ENCODE data around the gene BICRA.

The BICRA gene

GRCh38 chr19:47601180-47601904 is 7.6 kb upstream of the BICRA start:
- DNase-seq: no peak

GRCh38 chr19:47603706-47604565 is 5.0 kb upstream of the BICRA start:
- no peak for DNase-seq

DNA sequence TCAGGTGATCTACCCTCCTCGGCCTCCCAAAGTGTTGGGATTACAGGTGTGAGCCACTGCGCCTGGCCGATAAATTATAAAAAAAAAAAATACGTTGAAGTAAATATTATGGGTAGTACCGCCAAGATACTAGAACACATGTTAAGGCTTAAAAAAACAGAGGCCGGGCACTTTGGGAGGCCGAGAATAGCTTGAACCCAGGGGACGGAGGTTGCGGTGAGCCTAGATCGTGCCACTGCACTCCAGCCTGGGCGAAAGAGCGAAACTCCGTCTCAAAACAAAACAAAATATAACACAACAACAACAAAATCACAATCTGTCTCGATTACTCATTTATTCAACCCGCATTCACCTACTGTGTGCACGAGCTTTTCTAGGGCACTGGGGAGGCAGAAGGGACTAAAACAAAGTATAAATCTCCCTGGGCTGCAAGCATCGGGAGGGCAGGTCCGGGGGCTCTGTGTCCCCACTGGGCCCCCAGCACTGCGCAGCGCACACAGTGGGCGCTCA is 1.3 kb upstream of the BICRA start:
- no peak for DNase-seq

- DNase-seq: peak; percentile 97
These were observed 638 bp upstream of the BICRA start for GRCh38 chr19:47608074-47608918.

GRCh38 chr19:47609906-47610894 is 1.3 kb downstream of the BICRA start:
- DNase-seq: peak; percentile 29

DNA sequence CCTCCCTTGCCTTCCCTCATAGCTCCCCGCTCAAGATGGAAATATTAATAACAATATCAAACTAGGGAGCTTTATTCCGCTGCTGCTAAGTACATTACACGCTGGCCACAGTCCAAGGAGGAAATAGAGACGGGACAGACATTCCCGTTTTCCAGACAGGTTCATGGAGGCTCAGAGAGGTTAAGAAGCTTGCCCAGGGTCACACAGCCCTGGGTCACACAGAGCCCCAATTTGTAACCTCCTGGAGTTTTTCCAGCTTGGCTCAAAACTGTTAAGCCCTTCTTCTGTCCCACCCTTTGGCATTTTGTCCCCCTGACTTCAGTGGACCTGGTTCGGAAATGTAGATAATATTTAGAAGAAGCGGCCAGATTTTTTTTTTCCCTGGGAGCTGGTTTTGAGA is 2.0 kb downstream of the BICRA start:
- DNase-seq: no peak

DNA sequence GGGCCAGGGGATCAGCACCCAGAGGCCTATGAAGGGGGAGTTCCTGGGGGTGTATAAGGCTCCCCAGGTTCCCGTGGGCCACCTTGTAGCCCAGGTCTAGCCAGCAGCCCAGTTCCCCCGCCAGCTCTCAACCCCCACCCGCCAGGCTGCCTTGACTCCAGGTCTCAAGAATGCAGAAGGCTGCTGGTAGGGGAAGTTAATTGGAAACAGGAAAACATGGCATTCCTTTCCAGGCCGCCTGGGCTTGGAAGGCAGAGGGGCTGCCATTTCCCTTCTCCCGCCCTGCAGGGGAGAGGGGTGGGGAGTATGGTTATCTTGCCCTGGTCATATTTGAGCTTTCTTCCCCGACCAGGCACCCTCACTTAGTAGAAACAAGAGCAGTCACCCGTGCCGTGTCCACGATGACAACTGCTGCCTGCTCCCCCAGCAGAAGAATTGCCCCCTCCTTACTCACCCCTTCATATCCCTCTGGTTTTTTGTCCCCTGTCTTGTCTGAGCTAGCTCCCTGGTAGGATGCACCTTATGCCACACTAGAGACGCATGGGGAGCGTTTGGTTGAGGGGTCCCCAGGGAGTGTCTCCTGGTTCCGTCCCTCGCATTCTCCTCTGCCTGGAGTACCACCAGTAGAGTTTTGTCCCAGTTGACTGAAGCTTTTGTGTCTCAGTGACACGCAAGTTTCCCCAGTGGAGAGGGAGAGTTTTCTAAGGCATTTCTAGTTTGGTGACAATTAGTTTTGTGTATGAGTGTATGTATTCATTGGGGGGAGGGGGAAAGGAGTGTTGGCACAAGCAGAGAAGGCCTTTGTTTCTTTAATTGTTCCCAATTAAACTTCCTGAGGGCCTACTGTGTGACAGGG is 4.5 kb downstream of the BICRA start:
- DNase-seq: peak; percentile 27

GRCh38 chr19:47614021-47614295 is 5.0 kb downstream of the BICRA start:
- no peak for DNase-seq

DNA sequence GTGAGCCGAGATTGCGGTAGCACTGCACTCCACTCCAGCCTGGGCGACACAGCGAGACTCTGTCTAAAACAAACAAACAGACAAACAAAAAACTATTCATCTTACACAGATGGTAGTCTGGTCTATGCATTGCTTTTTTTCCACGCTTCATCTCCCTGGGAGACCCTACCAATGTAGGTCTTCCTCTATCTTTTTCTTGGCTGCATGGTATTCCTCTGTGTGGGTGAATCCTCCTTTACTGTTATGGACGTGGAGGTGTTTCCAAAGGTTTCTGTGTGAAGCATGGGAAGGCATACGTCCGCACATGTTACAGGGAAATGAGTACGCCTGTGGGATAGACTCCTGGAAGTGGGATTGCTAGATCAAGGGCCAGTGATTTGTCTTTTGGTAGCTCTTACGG is 5.6 kb downstream of the BICRA start:
- DNase-seq: no peak

DNA sequence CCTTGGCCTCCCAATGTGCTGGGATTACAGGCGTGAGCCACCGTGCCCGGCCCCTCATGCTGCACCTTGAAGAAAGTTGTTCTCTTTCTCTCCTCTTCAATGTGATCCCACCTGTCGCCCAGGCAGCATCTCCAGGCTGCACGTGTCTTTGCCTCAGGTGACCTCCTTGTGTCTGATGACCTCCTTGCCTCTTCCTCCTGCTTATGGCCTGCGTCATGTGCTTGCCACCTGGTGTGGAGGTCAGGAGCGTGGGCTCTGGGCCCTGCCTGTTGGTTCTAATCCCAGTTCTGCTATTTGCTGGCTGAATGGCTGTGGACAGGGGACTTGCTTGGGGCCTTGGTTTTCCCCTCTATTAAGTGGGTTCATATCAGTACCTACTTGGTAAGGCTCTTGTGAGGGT is 6.3 kb downstream of the BICRA start:
- DNase-seq: no peak

- peak; percentile 85 for DNase-seq
These were observed 6.8 kb downstream of the BICRA start for GRCh38 chr19:47615714-47616113.

- peak; percentile 28 for DNase-seq
These were observed 9.8 kb downstream of the BICRA start for GRCh38 chr19:47618771-47619170.

DNA sequence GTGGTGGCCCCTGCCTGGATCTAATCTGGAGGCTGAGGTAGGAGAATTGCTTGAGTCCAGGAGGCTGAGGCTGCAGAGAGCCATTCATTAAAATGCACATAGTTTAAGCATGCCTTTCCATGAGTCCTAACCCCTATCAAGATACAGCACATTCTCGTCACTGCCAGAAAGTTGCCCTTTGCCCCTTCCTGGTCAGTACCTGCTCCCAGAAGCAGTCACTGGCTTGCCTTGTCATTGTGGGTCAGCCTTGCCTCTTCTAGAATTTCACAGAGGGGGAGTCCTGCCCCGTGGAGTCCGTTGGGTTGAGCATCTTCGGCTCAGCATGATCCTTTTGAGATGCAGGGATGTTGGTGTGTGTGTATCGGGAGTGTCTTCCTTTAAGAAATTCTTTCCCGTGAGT is 10.8 kb downstream of the BICRA start:
- DNase-seq: no peak

- no peak for DNase-seq
These were observed 14.4 kb downstream of the BICRA start for GRCh38 chr19:47623151-47623920.

DNA sequence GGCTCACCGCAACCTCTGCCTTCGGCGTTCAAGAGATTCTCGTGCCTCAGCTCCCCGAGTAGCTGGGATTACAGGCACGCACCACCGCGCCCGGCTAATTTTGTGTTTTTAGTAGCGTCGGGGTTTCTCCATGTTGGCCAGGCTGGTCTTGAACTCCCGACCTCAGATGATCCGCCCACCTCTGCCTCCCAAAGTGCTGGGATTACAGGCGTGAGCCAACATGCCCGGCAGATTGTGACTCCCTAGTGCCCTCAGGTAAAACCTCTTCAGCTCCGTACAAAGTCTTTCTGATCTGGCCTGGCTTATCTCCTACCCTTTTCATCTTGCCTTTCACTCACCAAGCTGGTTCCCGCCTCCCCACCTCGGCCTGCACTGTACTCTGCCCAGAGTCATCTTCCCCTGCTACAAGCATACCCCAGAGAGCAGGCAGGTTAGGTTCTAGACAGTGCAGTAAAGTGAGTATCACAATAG is 15.0 kb downstream of the BICRA start:
- DNase-seq: no peak

DNA sequence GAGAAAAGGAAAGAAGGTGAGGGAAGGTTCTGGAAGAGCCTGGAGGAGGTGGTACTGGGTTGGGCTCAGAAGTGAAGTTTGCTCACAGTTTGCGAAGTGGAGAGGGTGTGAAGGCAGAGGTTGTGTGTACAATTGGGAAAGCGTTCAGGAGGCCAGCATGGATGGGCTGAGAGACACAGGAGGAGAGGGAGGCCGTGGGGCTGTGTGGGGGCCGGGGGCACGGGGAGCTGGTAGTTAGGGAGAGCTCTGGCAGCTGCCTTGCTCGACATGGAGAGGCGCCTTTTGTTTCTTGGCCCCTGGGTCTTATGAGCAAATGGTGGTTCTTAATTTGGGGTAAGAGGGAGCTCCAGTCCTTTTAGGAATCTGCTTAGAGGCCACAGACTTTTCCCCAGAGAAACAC is 16.7 kb downstream of the BICRA start:
- no peak for DNase-seq

GRCh38 chr19:47626238-47626637 is 17.3 kb downstream of the BICRA start:
- no peak for DNase-seq

DNA sequence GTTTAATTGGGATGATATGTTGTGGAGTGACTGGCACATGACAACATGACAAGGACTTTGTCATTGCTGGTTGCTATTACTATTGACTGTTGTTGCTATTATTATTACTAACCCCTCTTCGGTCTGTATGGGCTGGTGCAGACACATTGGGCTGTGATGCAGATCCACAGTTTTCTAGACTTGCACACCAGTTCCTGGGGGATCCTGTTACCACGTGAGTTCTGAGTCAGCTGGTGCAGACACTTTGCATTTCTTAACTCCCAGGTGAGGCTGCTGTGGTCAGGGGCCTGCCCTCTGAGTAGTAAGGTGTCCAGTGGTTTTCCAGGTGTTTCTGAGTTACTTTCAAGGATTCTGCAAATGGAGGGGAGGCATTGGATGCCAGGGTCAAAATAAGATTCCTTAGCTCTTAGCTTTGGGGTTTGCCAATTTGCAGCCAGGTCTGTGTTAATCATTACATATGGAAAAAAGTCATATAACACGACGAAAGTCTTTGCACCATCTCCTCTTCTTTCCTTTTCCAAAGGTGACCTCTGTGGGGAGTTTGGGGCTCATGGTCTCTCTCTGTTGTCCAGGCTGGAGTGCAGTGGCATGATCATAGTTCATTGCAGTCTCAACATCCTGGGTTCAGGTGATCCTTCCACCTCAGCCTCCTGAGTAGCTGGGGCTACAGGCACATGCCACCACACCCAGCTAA is 19.3 kb downstream of the BICRA start:
- DNase-seq: no peak

- no peak for DNase-seq
These were observed 21.7 kb downstream of the BICRA start for GRCh38 chr19:47630594-47630993.

All from midbrain (tissue), 1 donor.